H9 (cell line): Measurements from ENCODE around the gene EIF4E2. TPM values are rescaled to one million over a fixed set of nuclear protein-coding genes. Genes with fewer than 3 reads are reported as not detected.

ENCODE experiments used
- DNase-seq: peaks from one replicate; pipeline ENCODE4 v3.0.0-alpha.2; 2017
- H2AFZ ChIP-seq: one replicate; pipeline ENCODE4 v1.6.1; 2013; ENCODE audit warnings: mild to moderate bottlenecking, low read length, control low read depth, moderate library complexity
- H2AK5ac ChIP-seq: 2 replicates; pipeline ENCODE4 v1.6.1; 2013; ENCODE audit warnings: low read length, control low read depth, mixed read lengths; ENCODE audit not compliant: insufficient read length
- H2BK120ac ChIP-seq: one replicate; pipeline ENCODE4 v1.6.1; 2013; ENCODE audit warnings: low read depth, mild to moderate bottlenecking, low read length, control low read depth, inconsistent platforms; ENCODE audit not compliant: poor library complexity, severe bottlenecking
- H2BK12ac ChIP-seq: 2 replicates; pipeline ENCODE4 v1.6.1; 2013; ENCODE audit warnings: low read length, control low read depth, mixed read lengths, low read depth; ENCODE audit not compliant: insufficient read length
- H2BK15ac ChIP-seq: 2 replicates; pipeline ENCODE4 v1.6.1; 2013; ENCODE audit warnings: low read depth, low read length, control low read depth
- H2BK20ac ChIP-seq: one replicate; pipeline ENCODE4 v1.6.1; 2013; ENCODE audit warnings: low read depth, mild to moderate bottlenecking, low read length, control low read depth, inconsistent platforms; ENCODE audit not compliant: poor library complexity, severe bottlenecking
- H2BK5ac ChIP-seq: 2 replicates; pipeline ENCODE4 v1.6.1; 2013; ENCODE audit warnings: low read length, control low read depth, mixed read lengths; ENCODE audit not compliant: insufficient read length
- H3K14ac ChIP-seq: 2 replicates; pipeline ENCODE4 v1.6.1; 2013; ENCODE audit warnings: low read length, control low read depth; ENCODE audit not compliant: insufficient read depth
- H3K18ac ChIP-seq: 2 replicates; pipeline ENCODE4 v1.6.1; 2013; ENCODE audit warnings: low read depth, mild to moderate bottlenecking, mixed read lengths, low read length, control low read depth; ENCODE audit not compliant: insufficient read length
- H3K23ac ChIP-seq: 2 replicates; pipeline ENCODE4 v1.6.1; 2013; ENCODE audit warnings: low read length, control low read depth, mixed read lengths, low read depth; ENCODE audit not compliant: insufficient read length
- H3K23me2 ChIP-seq: 2 replicates; pipeline ENCODE4 v1.6.1; 2013; ENCODE audit warnings: low read depth, mild to moderate bottlenecking, mixed read lengths, low read length, control low read depth; ENCODE audit not compliant: insufficient read length, poor library complexity, severe bottlenecking
- H3K27ac ChIP-seq: 2 replicates; pipeline ENCODE4 v1.5.1; 2013; ENCODE audit warnings: low read length, control low read depth, mixed read lengths, low read depth; ENCODE audit not compliant: insufficient read length
- H3K27me3 ChIP-seq: 2 replicates; pipeline ENCODE4 v1.6.1; 2013; ENCODE audit warnings: low read length, control low read depth, inconsistent platforms; ENCODE audit not compliant: insufficient read depth
- H3K4ac ChIP-seq: 2 replicates; pipeline ENCODE4 v1.6.1; 2013; ENCODE audit warnings: low read depth, mild to moderate bottlenecking, control low read depth, inconsistent platforms, low read length, moderate library complexity
- H3K4me1 ChIP-seq: 2 replicates; pipeline ENCODE4 v1.6.1; 2013; ENCODE audit warnings: low read length, control low read depth, inconsistent platforms; ENCODE audit not compliant: insufficient read depth
- H3K4me2 ChIP-seq: 2 replicates; pipeline ENCODE4 v1.6.1; 2013; ENCODE audit warnings: low read length, control low read depth, mixed read lengths; ENCODE audit not compliant: insufficient read length, insufficient read depth
- H3K56ac ChIP-seq: 2 replicates; pipeline ENCODE4 v1.6.1; 2013; ENCODE audit warnings: low read depth, mild to moderate bottlenecking, mixed read lengths, low read length, control low read depth; ENCODE audit not compliant: insufficient read length
- H3K79me1 ChIP-seq: 2 replicates; pipeline ENCODE4 v1.6.1; 2013; ENCODE audit warnings: low read depth, mild to moderate bottlenecking, moderate library complexity, low read length, control low read depth, inconsistent platforms; ENCODE audit not compliant: insufficient read depth, poor library complexity, severe bottlenecking
- H3K79me2 ChIP-seq: 2 replicates; pipeline ENCODE4 v1.6.1; 2013; ENCODE audit warnings: low read length, control low read depth, inconsistent platforms; ENCODE audit not compliant: insufficient read depth
- H3K9ac ChIP-seq: 2 replicates; pipeline ENCODE4 v1.6.1; 2013; ENCODE audit warnings: low read length, control low read depth, mixed read lengths; ENCODE audit not compliant: insufficient read length; ENCODE audit errors: extremely low read depth
- H3K9me3 ChIP-seq: one replicate; pipeline ENCODE4 v1.6.1; 2013; ENCODE audit warnings: low read depth, low read length, inconsistent platforms; ENCODE audit not compliant: control insufficient read depth
- H3T11ph ChIP-seq: one replicate; pipeline ENCODE4 v1.6.1; 2013; ENCODE audit warnings: mild to moderate bottlenecking, low read length, control low read depth, inconsistent platforms
- H4K20me1 ChIP-seq: one replicate; pipeline ENCODE4 v1.6.1; 2013; ENCODE audit not compliant: control insufficient read depth, insufficient read length, insufficient read depth
- H4K5ac ChIP-seq: 2 replicates; pipeline ENCODE4 v1.6.1; 2013; ENCODE audit warnings: low read depth, mild to moderate bottlenecking, mixed read lengths, low read length, control low read depth; ENCODE audit not compliant: insufficient read length
- H4K8ac ChIP-seq: replicated peaks from 2 replicates; pipeline ENCODE4 v1.6.1; 2013; ENCODE audit warnings: low read length, control low read depth, mixed read lengths, low read depth; ENCODE audit not compliant: insufficient read length
- H4K91ac ChIP-seq: 2 replicates; pipeline ENCODE4 v1.6.1; 2013; ENCODE audit warnings: low read depth, mild to moderate bottlenecking, moderate library complexity, mixed read lengths, low read length, control low read depth; ENCODE audit not compliant: insufficient read length
- H3K27ac Mint-ChIP-seq, 3 experiments: 2 replicates in 2 of 3; 3 replicates in 1 of 3; pipeline ENCODE4 v1.8.0; 2020 to 2021; ENCODE audit warnings: mixed read lengths in 3 of 3, mild to moderate bottlenecking in 1 of 3, moderate library complexity in 1 of 3
- H3K27me3 Mint-ChIP-seq: 2 replicates; pipeline ENCODE4 v1.8.0; 2021; ENCODE audit warnings: low read depth, mild to moderate bottlenecking, moderate library complexity, mixed read lengths
- H3K36me3 Mint-ChIP-seq, 3 experiments: 2 replicates in 2 of 3; 3 replicates in 1 of 3; pipeline ENCODE4 v1.8.0; 2020 to 2021; ENCODE audit warnings: low read depth in 3 of 3, mixed read lengths in 3 of 3; ENCODE audit not compliant: insufficient read depth in 1 of 3
- H3K4me1 Mint-ChIP-seq, 2 experiments: 2 replicates each; pipeline ENCODE4 v1.8.0; 2020; ENCODE audit warnings: mixed read lengths in 2 of 2
- H3K4me3 Mint-ChIP-seq, 2 experiments: 2 replicates in 1 of 2; 3 replicates in 1 of 2; pipeline ENCODE4 v1.8.0; 2020 to 2021; ENCODE audit warnings: mild to moderate bottlenecking in 2 of 2, mixed read lengths in 2 of 2, moderate library complexity in 1 of 2
- H3K9me3 Mint-ChIP-seq, 2 experiments: 2 replicates in 1 of 2; 3 replicates in 1 of 2; pipeline ENCODE4 v1.8.0; 2020; ENCODE audit warnings: mild to moderate bottlenecking in 2 of 2, mixed read lengths in 2 of 2, moderate library complexity in 1 of 2
- CTCF ChIP-seq: fragments of 200-600 bp; sonication (generic); conservative IDR thresholded peaks from 3 replicates; pipeline ENCODE4 v1.8.0; 2021; ENCODE audit warnings: antibody characterized with exemption, mild to moderate bottlenecking
- WGBS: extraction: QIAGEN DNeasy Blood & Tissue Kit; methylation state at CpG from one replicate; pipeline ENCODE4 v1.1.7; 2013; ENCODE audit warnings: missing lambda C conversion rate, low lambda C conversion rate, mixed read lengths; ENCODE audit not compliant: insufficient read length; ENCODE audit errors: extremely low coverage; 5-methylcytosine and 5-hydroxymethylcytosine counted together
- total RNA-seq: library from RNA; stranded (reverse); gene quantifications from 2 replicates; pipeline ENCODE4 v1.2.1, GENCODE V29; 2021

Gene EIF4E2
- total RNA-seq, 1 experiment from 2014 or later: 109 TPM

DNA sequence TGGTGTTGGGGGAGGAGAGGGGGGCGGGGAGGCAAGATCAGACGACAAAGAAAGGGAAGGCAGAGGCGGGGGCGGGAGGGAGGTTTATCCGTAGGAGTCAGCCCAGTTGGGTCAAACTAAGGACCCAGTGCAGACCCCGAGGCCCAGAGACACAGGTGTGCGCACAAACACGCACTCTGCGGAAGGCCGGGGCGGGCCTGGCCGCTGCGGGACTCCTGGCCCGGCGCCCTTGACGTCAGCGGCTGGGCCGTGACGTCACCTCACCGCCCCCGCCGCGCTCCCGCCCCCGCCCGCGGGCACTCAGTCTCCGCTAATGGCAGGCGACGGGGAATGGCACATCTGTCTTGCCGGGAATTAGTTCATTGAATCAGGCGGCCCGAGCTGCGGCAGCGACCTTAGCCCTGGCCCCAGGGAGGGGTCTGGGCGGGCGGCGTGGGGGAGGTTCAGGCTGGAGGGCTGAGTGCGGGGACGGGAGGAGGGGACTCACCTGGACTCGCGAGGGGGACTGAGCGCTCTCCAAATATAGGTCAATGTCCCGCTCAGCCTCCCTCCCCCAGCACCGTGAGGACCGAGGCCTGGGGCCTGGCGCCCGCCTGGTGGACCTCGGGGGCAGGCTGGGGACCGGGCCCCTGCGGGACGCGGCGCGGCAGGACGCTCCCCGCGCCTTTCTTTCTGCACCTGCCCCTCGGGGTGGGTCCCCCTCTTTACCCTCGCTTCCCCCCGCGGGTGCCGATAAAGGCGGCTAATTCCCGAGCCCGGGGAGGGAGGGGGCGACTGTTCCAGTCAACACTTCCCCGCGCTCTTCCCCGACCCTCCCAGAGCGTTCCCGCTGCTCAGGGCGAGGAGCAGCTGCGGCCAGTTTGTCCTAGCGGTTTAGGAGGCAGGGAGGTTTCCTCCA is 47.3 kb upstream of the EIF4E2 start:
- Histone ChIP-seq H2BK12ac (no peak overlapping the region), H3K18ac (no peak overlapping the region), H3T11ph (no peak overlapping the region), H2AK5ac (no peak overlapping the region), H3K9me3 (no peaks in the 10 kb centered on the region), H2BK120ac (no peak overlapping the region), H2BK15ac (no peak overlapping the region), H3K79me1 (no peaks in the 10 kb centered on the region), H4K5ac (no peak overlapping the region), H3K23me2 (peaks cover 12% of the 10 kb centered on the region), H3K4me2 (peak overlapping the region; percentile 88), H4K20me1 (peaks cover 3% of the 10 kb centered on the region), H2BK5ac (no peak overlapping the region), H4K91ac (no peak overlapping the region), H3K56ac (no peak overlapping the region), H3K14ac (peak overlapping the region; percentile 46), H3K4me1 (0 out of 2 replicates have a peak, but pooled peaks cover 3% of the 10 kb centered on the region), H3K4ac (no peak overlapping the region), H2BK20ac (no peak overlapping the region), H3K23ac (no peak overlapping the region), H3K27ac (no peak overlapping the region), H3K79me2 (no peaks in the 10 kb centered on the region), H2AFZ (no peak overlapping the region), H3K9ac (no peak overlapping the region), H4K8ac (no peak overlapping the region), H3K27me3 (peaks cover 17% of the 10 kb centered on the region)
- WGBS: no CpG with 5 or more reads among the region's 75 CpGs
- H3K4me1 Mint-ChIP-seq: peaks cover 17 to 64% of the 10 kb centered on the region in 2 experiments
- peaks cover 81% of the 10 kb centered on the region for H3K27me3 Mint-ChIP-seq
- peak; percentile 69 for DNase-seq
- TF ChIP-seq CTCF: no peak
- H3K4me3 Mint-ChIP-seq: peak overlapping the region; percentile 69 to 91
- no peak overlapping the region for H3K27ac Mint-ChIP-seq
- H3K9me3 Mint-ChIP-seq: no peaks in the 10 kb centered on the region; a peak in 1 of 5 replicates
- H3K36me3 Mint-ChIP-seq: no peaks in the 10 kb centered on the region
